ENCODE measurements around the gene SLC37A4. TPM values are rescaled to one million over a fixed set of nuclear protein-coding genes. Genes with fewer than 3 reads are reported as not detected.
"Not testable (repeated sequence)": the region's sequence is repeated elsewhere in the genome, so short reads cannot be mapped to it uniquely, and the experiment has no call there.

SLC37A4 gene
- polyA plus RNA-seq, 4 donors = 13.9 to 108 (median 84.4) TPM

GRCh38 chr11:119044708-119045107, 14.0 kb upstream of the SLC37A4 start:
- DNase-seq (ENCODE audit: low read depth in 4 of 4, low spot score in 3 of 4) = no peak

GRCh38 chr11:119042927-119043326, 12.2 kb upstream of the SLC37A4 start:
- no peak for DNase-seq (ENCODE audit: low read depth in 4 of 4, low spot score in 3 of 4)

DNA sequence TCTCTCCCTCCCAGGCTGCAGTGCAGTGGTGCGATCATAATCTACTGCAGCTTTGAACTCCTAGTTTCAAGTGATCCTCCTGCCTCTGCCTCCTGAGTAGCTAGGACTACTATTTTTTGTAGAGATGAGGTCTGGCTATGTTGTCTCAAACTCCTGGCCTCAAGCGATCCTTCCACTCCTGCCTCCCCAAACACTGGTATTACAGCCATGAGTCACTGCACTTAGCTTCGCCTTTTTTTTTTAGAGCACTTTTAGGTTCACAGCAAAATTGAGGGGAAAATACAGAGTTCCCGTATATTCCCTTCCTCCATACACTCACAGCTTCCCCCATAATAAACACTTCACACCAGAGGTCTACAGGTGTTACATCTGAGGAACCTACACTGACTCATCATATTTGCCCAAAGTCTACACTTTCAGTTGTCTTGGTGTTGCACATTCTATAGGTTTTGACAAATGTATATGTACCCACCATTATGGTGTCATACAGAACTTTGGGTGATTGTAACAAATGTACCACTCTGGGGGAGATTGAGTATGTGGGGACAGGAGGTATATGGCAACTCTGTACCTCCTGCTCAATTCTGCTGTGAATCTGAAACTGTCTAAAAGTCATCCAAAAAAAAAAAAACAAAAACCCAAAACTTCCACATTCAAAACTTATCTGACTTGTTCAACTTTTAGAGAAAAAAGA, 11.3 kb upstream of the SLC37A4 start:
- DNase-seq (ENCODE audit: low read depth in 4 of 4, low spot score in 3 of 4) = no peak

DNA sequence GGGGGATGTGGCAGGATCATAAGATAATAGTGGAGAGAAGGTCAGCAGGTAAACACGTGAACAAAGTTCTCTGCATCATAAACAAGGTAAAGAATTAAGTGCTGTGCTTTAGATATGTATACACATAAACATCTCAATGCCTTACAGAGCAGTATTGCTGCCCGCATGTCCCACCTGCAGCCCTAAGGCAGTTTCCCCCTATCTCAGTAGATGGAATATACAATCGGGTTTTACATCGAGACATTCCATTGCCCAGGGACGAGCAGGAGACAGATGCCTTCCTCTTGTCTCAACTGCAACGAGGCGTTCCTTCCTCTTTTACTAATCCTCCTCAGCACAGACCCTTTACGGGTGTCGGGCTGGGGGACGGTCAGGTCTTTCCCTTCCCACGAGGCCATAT, 8.8 kb upstream of the SLC37A4 start:
- DNase-seq (ENCODE audit: low read depth in 4 of 4, low spot score in 3 of 4) = not testable (repeated sequence)

DNA sequence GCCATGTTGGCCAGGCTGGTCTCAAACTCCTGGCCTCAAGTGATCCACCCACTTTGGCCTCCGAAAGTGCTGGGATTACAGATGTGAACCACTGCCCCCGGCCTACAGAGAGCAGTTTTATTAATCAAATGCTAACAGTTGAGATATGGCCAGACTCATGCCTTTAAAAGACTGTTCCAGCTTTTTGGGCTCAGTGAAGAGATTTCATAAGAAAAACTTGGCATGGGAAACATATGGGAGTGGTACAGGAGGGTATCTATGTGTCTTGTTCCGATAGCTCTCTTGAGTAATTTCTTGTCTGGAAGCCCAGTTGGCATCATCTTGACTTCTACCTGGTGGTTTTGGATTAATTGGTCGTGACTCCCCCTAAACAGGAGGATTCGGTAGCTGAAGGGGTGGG, 8.2 kb upstream of the SLC37A4 start:
- no peak for DNase-seq (ENCODE audit: low read depth in 4 of 4, low spot score in 3 of 4)

DNA sequence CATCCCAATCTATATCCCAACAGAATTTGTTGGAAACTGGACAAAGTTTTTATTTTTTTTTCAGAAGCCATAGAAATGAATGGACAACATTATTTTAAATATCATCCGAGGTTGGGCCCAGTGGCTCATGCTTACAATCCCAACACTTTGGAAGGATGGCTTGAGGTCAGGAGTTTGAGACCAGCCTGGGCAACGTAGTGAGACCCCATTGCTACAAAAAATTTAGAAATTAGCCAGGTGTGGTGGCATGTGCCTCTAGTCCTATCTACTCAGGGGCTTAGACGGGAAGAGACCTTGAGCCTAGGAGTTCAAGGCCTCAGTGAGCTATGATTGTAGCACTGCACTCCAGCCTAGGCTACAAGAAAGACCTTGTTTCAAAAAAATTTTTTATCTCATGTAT, 4.1 kb upstream of the SLC37A4 start:
- DNase-seq (ENCODE audit: low read depth in 4 of 4, low spot score in 3 of 4) = no peak

- not testable (repeated sequence) for DNase-seq (ENCODE audit: low read depth in 4 of 4, low spot score in 3 of 4)
Measured at GRCh38 chr11:119033421-119033820, 2.7 kb upstream of the SLC37A4 start.

GRCh38 chr11:119031912-119032280, 1.2 kb upstream of the SLC37A4 start:
- no peak for DNase-seq (ENCODE audit: low read depth in 4 of 4, low spot score in 3 of 4)

DNA sequence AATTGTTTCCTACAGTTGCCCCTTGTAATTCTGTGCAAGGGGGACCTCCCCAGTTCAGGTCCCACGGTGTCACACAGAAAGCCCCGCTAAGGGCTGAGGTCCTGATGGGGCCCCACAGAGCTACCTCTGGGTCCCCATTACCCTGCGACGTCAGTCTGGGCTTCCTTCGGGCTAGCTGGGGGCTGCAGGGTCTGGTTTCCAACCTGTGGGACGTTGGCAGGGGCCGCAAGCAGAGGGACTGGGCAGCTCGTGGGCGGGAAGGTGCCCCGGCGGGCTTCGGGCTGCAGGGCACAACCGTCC, 698 bp downstream of the SLC37A4 start:
- no peak for DNase-seq (ENCODE audit: low read depth in 4 of 4, low spot score in 3 of 4)

- peak in 1 of 4 donors; percentile 62 for DNase-seq (ENCODE audit: low read depth in 4 of 4, low spot score in 3 of 4)
Measured at GRCh38 chr11:119029340-119030028, 1.2 kb downstream of the SLC37A4 start.

- no peak for DNase-seq (ENCODE audit: low read depth in 4 of 4, low spot score in 3 of 4)
Measured at GRCh38 chr11:119029069-119029339, 1.7 kb downstream of the SLC37A4 start.

DNA sequence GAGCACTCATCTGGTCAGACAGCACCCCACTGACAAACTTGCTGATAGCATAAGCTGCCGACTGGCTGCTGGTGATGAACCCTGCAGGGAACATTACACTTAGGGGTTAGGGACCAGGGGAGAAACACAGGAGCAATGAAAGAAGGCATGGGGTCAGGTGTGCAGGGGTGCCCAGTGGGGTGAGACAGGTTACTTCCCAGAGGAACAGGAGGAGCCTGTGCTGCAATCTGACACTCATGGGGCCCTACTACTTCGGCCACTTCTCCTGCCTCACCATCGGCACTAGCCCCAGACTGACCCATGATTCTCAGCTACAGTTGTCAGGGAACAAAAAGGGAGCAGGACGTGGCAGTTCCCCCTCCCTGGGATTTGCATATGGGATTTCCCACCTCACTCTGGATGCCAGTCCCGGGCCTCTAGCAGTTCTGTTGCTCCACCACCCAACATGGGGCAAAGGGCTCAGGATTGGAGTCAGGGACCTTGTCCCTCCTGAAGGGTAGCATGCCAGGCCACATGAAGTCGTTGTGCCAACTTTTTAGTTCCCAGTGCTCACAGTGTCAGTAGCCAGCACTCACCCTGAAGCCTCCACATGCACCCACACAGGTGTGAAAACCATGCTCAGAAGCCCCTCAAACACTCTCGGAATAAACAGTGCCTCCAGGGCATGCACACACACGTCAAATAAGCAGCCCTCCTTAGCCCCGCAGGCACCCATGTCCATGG, 2.2 kb downstream of the SLC37A4 start:
- DNase-seq (ENCODE audit: low read depth in 4 of 4, low spot score in 3 of 4) = no peak

- no peak for DNase-seq (ENCODE audit: low read depth in 4 of 4, low spot score in 3 of 4)
Measured at GRCh38 chr11:119027561-119028345, 2.9 kb downstream of the SLC37A4 start.

DNA sequence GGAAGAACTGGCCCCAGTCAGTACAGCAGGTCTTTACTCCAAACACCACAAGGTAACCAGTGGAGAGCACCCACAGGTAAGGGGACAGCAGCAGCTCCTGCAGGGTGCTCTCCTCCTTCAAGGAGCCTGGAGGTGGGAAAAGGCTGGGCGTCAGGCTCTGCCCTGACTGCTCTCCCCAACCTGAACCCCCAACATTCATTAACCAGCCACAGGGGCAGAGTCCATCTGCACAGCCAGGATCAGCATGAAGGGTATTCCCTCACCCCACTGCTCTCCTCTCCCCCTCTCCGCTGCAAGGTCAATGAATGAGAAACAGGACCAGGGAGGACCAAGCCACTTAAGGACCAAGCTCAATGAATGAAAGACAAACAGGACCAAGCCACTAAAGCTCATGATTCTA, 3.7 kb downstream of the SLC37A4 start:
- no peak for DNase-seq (ENCODE audit: low read depth in 4 of 4, low spot score in 3 of 4)

DNA sequence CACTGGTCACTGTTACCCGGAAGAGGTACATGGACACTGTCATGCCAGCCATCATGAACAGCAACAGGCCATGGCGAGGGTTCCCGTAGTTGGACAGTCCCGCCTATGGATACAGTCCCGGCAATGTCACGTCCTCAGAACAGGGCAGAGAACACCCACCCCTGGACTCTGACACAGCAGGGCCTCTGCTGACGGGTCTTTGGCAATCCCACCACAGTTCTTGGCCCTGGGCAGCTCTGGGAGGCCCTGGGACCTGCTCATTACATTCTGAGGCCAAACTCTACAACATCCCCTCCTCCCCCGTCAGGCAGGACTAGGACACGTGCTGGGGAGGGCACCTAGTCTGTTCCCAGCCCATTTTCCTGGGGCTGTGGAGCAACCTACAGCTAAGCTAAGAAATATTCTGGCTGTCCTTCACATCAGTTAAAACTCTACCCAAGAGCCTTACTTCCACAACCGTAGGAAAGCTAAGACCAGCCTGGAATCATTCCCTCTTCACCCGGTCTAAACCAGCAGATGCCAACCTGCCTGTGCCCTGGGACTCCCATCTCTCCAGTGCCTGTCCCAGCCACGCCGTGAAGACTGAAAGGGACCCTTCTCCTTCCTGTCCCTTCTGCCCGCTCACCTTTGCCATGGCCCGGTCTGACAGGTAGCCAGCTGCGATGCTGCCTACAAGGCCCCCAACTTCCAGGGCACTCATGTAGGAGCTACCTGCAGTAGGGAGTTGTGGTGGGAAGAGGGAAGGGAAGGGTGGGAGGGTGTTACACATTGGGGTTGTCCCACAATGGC, 4.5 kb downstream of the SLC37A4 start:
- no peak for DNase-seq (ENCODE audit: low read depth in 4 of 4, low spot score in 3 of 4)

GRCh38 chr11:119025541-119025940, 5.1 kb downstream of the SLC37A4 start:
- no peak for DNase-seq (ENCODE audit: low read depth in 4 of 4, low spot score in 3 of 4)

GRCh38 chr11:119025099-119025473, 5.6 kb downstream of the SLC37A4 start:
- DNase-seq (ENCODE audit: low read depth in 4 of 4, low spot score in 3 of 4) = no peak

- DNase-seq (ENCODE audit: low read depth in 4 of 4, low spot score in 3 of 4) = no peak
Measured at GRCh38 chr11:119024430-119025098, 6.1 kb downstream of the SLC37A4 start.

GRCh38 chr11:119023741-119024140, 6.9 kb downstream of the SLC37A4 start:
- DNase-seq (ENCODE audit: low read depth in 4 of 4, low spot score in 3 of 4) = no peak

GRCh38 chr11:119021631-119022030, 9.0 kb downstream of the SLC37A4 start:
- DNase-seq (ENCODE audit: low read depth in 4 of 4, low spot score in 3 of 4) = no peak
